NAMALWA (cell line): ENCODE data around the gene CHN2.

ENCODE experiments used
- DNase-seq: peaks from one replicate; pipeline ENCODE4 v3.0.0-alpha.2; 2015; ENCODE audit warnings: low spot score

The CHN2 gene

GRCh38 chr7:29363636-29364425, 169.3 kb downstream of the CHN2 start:
- DNase-seq = no peak

- DNase-seq = no peak
These were observed 170.1 kb downstream of the CHN2 start for GRCh38 chr7:29364661-29365060.

- no peak for DNase-seq
These were observed 170.8 kb downstream of the CHN2 start for GRCh38 chr7:29365423-29365822.

GRCh38 chr7:29367784-29368183, 173.2 kb downstream of the CHN2 start:
- no peak for DNase-seq

GRCh38 chr7:29369909-29370488, 175.4 kb downstream of the CHN2 start:
- DNase-seq = no peak

GRCh38 chr7:29370531-29371314, 176.1 kb downstream of the CHN2 start:
- no peak for DNase-seq

- no peak for DNase-seq
These were observed 176.9 kb downstream of the CHN2 start for GRCh38 chr7:29371472-29371871.

GRCh38 chr7:29372351-29373090, 177.9 kb downstream of the CHN2 start:
- DNase-seq = no peak

- no peak for DNase-seq
These were observed 181.3 kb downstream of the CHN2 start for GRCh38 chr7:29375641-29376562.

GRCh38 chr7:29377718-29378117, 183.1 kb downstream of the CHN2 start:
- DNase-seq = no peak

- DNase-seq = no peak
These were observed 185.0 kb downstream of the CHN2 start for GRCh38 chr7:29379551-29379950.

GRCh38 chr7:29381206-29382094, 186.9 kb downstream of the CHN2 start:
- DNase-seq = no peak

GRCh38 chr7:29384277-29384676, 189.7 kb downstream of the CHN2 start:
- no peak for DNase-seq

GRCh38 chr7:29385214-29385814, 190.7 kb downstream of the CHN2 start:
- no peak for DNase-seq

- DNase-seq = no peak
These were observed 191.7 kb downstream of the CHN2 start for GRCh38 chr7:29386196-29386765.

- no peak for DNase-seq
These were observed 196.7 kb downstream of the CHN2 start for GRCh38 chr7:29391262-29391661.

GRCh38 chr7:29394321-29394720, 199.7 kb downstream of the CHN2 start:
- DNase-seq = no peak

- no peak for DNase-seq
These were observed 202.0 kb downstream of the CHN2 start for GRCh38 chr7:29396563-29396962.

- no peak for DNase-seq
These were observed 202.8 kb downstream of the CHN2 start for GRCh38 chr7:29397398-29397797.
